ENCODE data around the gene PIM1. TPM values are rescaled to one million over a fixed set of nuclear protein-coding genes. Genes with fewer than 3 reads are reported as not detected.

The PIM1 gene
- total RNA-seq, 2 donors from 2014 or later, result 334 to 429 TPM

DNA sequence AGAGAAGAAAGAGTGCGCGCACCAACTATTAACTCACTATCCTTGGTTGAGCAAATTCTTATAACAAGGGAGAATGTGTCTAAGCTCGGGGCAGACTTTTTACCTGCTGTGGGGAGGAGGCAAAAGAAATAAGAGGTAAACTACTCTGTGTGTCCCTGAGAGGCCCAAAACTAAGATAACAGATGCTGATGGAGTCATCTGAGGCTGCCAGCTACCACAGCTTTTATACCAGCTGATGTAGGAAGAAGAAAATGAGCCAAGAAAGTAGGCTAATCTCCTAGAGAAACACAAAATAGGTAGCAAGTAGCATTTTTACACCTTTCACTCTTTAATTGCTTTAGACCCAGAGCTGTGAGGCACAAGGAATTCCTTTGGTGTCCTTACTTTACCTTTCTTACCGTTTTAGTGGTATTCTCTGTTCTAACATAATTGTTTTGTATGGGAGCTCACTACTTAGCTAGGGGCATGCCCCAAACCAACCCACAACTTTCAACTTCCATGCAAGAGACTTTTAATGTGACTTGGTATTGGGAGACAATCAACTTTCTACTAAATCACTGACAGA lies 27.8 kb upstream of the PIM1 start:
- ATAC-seq (replicated peaks in 1 of 2), result peak; percentile 28 to 40
- DNase-seq, result no peak
- Mint-ChIP-seq H3K27ac (peak overlapping the region; percentile 70), H3K36me3 (ENCODE audit: insufficient read depth in 2 of 2) (no peaks in the 10 kb centered on the region), H3K27me3 (ENCODE audit: low read depth) (no peaks in the 10 kb centered on the region), H3K9me3 (no peaks in the 10 kb centered on the region), H3K4me1 (ENCODE audit: low read depth) (peaks cover 59% of the 10 kb centered on the region), H3K4me3 (peak overlapping the region in 1 of 2 donors; percentile 65)

GRCh38 chr6:37143585-37143984 lies 26.4 kb upstream of the PIM1 start:
- H3K27me3 Mint-ChIP-seq (ENCODE audit: low read depth), result no peaks in the 10 kb centered on the region
- ATAC-seq (replicated peaks in 1 of 2) (no peak), DNase-seq (no peak)
- H3K4me3 Mint-ChIP-seq, result peak overlapping the region in 1 of 2 donors; percentile 40
- H3K4me1 Mint-ChIP-seq (ENCODE audit: low read depth), result peaks cover 44% of the 10 kb centered on the region
- no peaks in the 10 kb centered on the region for H3K36me3 Mint-ChIP-seq (ENCODE audit: insufficient read depth in 2 of 2)
- H3K9me3 Mint-ChIP-seq, result no peaks in the 10 kb centered on the region
- H3K27ac Mint-ChIP-seq, result peak overlapping the region; percentile 79

DNA sequence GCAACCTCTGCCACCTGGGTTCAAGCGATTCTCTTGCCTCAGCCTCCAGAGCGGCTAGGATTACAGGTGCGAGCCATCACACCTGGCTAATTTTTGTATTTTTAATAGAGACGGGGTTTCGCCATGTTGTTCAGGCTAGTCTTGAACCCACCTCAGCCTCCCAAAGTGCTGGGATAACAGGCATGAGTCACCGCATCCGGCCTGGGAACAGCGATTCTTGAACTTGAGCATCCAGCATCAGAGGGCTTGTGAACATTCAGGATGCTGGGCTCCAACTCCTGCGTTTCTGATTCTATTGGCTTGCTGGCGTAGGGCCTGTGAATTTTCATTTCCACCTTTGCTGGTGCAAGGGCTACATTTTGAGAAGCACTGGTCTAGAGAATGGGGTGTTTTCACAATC lies 24.5 kb upstream of the PIM1 start:
- H3K27me3 Mint-ChIP-seq (ENCODE audit: low read depth), result no peaks in the 10 kb centered on the region
- H3K9me3 Mint-ChIP-seq, result no peaks in the 10 kb centered on the region
- no peak overlapping the region for H3K27ac Mint-ChIP-seq
- no peak for ATAC-seq (replicated peaks in 1 of 2)
- no peak overlapping the region for H3K4me3 Mint-ChIP-seq
- H3K4me1 Mint-ChIP-seq (ENCODE audit: low read depth), result peaks cover 45% of the 10 kb centered on the region
- H3K36me3 Mint-ChIP-seq (ENCODE audit: insufficient read depth in 2 of 2), result no peaks in the 10 kb centered on the region
- no peak for DNase-seq

DNA sequence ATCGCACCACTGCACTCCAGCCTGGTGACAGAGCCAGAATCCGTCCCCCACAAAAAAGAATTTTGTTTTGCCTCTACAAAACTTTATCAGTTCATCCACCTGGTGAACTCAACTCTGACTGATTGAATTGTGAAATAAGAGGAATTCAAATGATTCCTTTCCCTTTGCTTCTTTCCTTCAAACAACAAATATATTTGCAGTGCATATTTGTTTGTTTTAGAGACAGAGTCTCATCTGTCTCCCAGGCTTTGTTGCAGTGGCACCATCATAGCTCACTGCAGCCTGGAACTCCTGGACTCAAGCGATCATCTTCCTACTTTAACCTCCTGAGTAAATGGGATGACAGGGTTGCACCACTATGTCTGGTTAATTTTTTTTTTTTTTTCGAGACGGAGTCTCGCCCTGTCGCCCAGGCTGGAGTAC lies 23.2 kb upstream of the PIM1 start:
- Mint-ChIP-seq H3K36me3 (ENCODE audit: insufficient read depth in 2 of 2) (no peaks in the 10 kb centered on the region), H3K27me3 (ENCODE audit: low read depth) (no peaks in the 10 kb centered on the region), H3K27ac (no peak overlapping the region), H3K4me3 (no peak overlapping the region), H3K9me3 (no peaks in the 10 kb centered on the region), H3K4me1 (ENCODE audit: low read depth) (peaks cover 41% of the 10 kb centered on the region)
- DNase-seq (no peak), ATAC-seq (replicated peaks in 1 of 2) (no peak)

DNA sequence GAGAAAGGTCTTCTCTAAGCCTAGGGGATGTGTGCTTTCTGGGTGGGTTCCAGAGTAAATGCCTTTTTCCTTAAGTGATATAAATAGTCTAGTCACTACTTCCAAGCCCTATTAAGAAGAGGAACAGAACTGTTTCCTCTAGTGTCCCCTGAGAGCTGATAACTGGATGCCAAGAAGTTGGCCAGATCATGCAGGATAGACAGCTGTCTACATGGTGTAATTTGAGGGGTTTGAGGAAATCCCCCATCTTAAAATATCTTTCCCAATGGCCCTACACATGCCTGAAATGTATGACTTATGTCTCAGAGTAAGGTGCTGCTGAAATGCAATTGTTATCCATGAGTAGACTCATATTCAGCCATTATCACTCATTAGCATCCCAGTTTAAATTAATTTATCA lies 20.2 kb upstream of the PIM1 start:
- ATAC-seq (replicated peaks in 1 of 2) (no peak), DNase-seq (no peak)
- H3K27me3 Mint-ChIP-seq (ENCODE audit: low read depth), result no peaks in the 10 kb centered on the region
- peaks cover 38% of the 10 kb centered on the region for H3K4me1 Mint-ChIP-seq (ENCODE audit: low read depth)
- H3K9me3 Mint-ChIP-seq, result no peaks in the 10 kb centered on the region
- H3K4me3 Mint-ChIP-seq, result peak overlapping the region in 1 of 2 donors; percentile 8
- no peaks in the 10 kb centered on the region for H3K36me3 Mint-ChIP-seq (ENCODE audit: insufficient read depth in 2 of 2)
- H3K27ac Mint-ChIP-seq, result no peak overlapping the region

- no peak for ATAC-seq (replicated peaks in 1 of 2)
- Mint-ChIP-seq H3K9me3 (no peaks in the 10 kb centered on the region), H3K27me3 (ENCODE audit: low read depth) (no peaks in the 10 kb centered on the region), H3K4me3 (no peak overlapping the region), H3K4me1 (ENCODE audit: low read depth) (peaks cover 44% of the 10 kb centered on the region), H3K27ac (no peak overlapping the region), H3K36me3 (ENCODE audit: insufficient read depth in 2 of 2) (no peaks in the 10 kb centered on the region)
- DNase-seq, result no peak
Measured at GRCh38 chr6:37150314-37150713, 19.6 kb upstream of the PIM1 start.

- peak; percentile 77 to 79 for DNase-seq
- peak overlapping the region; percentile 74 to 84 for H3K4me3 Mint-ChIP-seq
- ATAC-seq (replicated peaks in 1 of 2), result peak; percentile 93 to 95
- H3K9me3 Mint-ChIP-seq, result no peaks in the 10 kb centered on the region
- peak overlapping the region; percentile 96 for H3K27ac Mint-ChIP-seq
- H3K27me3 Mint-ChIP-seq (ENCODE audit: low read depth), result no peaks in the 10 kb centered on the region
- H3K36me3 Mint-ChIP-seq (ENCODE audit: insufficient read depth in 2 of 2), result no peaks in the 10 kb centered on the region
- peaks cover 61% of the 10 kb centered on the region for H3K4me1 Mint-ChIP-seq (ENCODE audit: low read depth)
Measured at GRCh38 chr6:37155394-37156312, 14.3 kb upstream of the PIM1 start.

- Mint-ChIP-seq H3K36me3 (ENCODE audit: insufficient read depth in 2 of 2) (peaks cover 0 to 3% of the 10 kb centered on the region in 2 donors), H3K4me3 (no peak overlapping the region), H3K9me3 (no peaks in the 10 kb centered on the region), H3K27me3 (ENCODE audit: low read depth) (no peaks in the 10 kb centered on the region), H3K4me1 (ENCODE audit: low read depth) (peaks cover 50% of the 10 kb centered on the region), H3K27ac (no peak overlapping the region)
- DNase-seq, result no peak
- no peak for ATAC-seq (replicated peaks in 1 of 2)
Measured at GRCh38 chr6:37158508-37158907, 11.4 kb upstream of the PIM1 start.

DNA sequence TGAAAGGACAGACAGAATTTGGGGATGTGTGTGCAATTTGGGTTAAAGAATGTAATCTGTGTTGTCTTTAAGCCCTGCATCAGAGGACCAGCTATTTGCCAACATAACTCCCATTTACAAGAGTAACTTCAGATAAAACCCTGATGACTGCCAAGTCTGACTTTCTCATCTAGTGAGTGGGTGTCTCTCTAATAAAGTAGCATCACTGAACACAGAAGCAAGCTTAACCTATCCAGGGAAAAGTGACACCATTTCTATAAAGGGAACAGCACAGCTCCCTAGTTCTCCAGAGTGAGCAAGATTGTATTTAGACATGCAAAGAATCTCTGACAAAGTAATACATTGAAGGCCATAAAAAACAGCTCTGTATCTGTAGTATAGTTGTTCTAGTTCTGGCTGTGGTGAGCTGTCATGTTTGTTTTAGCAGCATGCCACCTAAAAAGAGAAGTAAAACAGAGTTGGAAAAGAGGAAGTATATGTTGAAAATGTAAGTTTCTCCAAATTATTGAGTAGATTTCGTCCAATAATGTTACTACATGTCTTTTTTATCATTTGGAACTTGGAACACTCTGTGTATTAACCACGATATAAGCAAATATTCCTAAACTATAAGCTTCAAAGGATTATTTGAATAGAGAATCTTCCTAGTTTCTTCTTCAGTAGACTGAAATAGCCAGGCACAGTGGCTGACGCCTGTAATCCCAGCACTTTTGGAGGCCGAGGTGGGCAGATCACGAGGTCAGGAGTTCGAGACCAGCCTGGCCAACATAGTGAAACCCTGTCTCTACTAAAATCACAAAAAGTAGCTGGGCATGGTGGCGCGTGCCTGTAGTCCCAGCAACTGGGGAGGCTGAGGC lies 8.8 kb upstream of the PIM1 start:
- no peak for DNase-seq
- H3K36me3 Mint-ChIP-seq (ENCODE audit: insufficient read depth in 2 of 2), result peaks cover 0 to 3% of the 10 kb centered on the region in 2 donors
- H3K27me3 Mint-ChIP-seq (ENCODE audit: low read depth), result no peaks in the 10 kb centered on the region
- H3K27ac Mint-ChIP-seq, result no peak overlapping the region
- no peaks in the 10 kb centered on the region for H3K9me3 Mint-ChIP-seq
- peaks cover 34% of the 10 kb centered on the region for H3K4me1 Mint-ChIP-seq (ENCODE audit: low read depth)
- H3K4me3 Mint-ChIP-seq, result no peak overlapping the region
- no peak for ATAC-seq (replicated peaks in 1 of 2)

DNA sequence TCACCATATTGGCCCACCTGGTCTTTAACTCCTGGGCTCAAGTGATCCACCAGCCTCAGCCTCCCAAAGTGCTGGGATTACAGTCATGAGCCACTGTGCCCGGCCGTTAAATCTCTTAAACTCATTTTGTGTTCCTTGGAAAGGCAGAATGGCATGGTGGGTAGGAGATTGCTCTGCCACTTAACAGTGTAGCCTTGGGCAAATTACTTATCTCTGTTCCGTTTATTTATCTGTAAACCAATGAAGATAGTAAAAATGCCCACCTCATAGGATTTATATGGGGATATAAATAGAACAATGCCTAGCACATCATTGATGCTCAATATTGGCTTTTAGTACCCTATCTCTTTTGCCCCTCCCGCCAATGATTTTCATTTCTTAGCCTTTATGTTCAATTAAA lies 7.2 kb upstream of the PIM1 start:
- no peaks in the 10 kb centered on the region for H3K27me3 Mint-ChIP-seq (ENCODE audit: low read depth)
- no peak overlapping the region for H3K4me3 Mint-ChIP-seq
- no peaks in the 10 kb centered on the region for H3K9me3 Mint-ChIP-seq
- no peak for DNase-seq
- no peak overlapping the region for H3K27ac Mint-ChIP-seq
- peaks cover 23% of the 10 kb centered on the region for H3K4me1 Mint-ChIP-seq (ENCODE audit: low read depth)
- ATAC-seq (replicated peaks in 1 of 2), result no peak
- peaks cover 0 to 3% of the 10 kb centered on the region in 2 donors for H3K36me3 Mint-ChIP-seq (ENCODE audit: insufficient read depth in 2 of 2)

DNA sequence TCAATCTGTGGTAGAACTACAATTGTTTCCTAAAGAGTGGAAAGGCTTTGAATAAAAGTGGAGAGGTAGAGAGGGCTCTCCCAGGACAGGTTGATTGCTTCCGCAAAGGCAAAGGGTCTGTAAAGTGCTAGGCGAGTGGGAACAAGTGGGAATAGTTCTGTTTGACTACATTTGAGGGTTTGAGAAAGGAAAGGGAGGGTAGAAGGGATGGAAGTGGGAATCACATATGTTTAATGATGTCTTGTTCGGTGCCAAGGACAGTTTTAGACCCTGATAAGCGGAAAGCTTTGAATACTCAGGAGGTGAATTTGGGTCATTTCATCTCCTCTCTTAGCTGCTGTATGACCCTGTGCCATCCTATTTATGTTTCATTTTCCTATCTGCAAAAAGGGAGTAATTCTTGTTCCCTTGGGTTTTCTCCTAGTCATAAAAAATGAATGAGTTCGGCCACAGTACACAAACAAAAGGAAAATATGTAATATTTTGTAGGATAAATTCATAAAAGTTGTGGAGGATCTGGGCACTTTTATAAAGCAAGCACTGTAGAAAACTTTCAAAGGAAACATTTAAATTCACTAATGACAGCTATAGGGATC lies 1.7 kb upstream of the PIM1 start:
- H3K36me3 Mint-ChIP-seq (ENCODE audit: insufficient read depth in 2 of 2), result peaks cover 20 to 24% of the 10 kb centered on the region in 2 donors

GRCh38 chr6:37168811-37169495 lies 999 bp upstream of the PIM1 start:
- H3K27me3 Mint-ChIP-seq (ENCODE audit: low read depth), result no peaks in the 10 kb centered on the region
- H3K27ac Mint-ChIP-seq, result peak overlapping the region; percentile 98
- H3K36me3 Mint-ChIP-seq (ENCODE audit: insufficient read depth in 2 of 2), result peaks cover 27 to 31% of the 10 kb centered on the region in 2 donors
- no peak for ATAC-seq (replicated peaks in 1 of 2)
- DNase-seq, result peak; percentile 27 to 45
- peak overlapping the region; percentile 94 to 99 for H3K4me3 Mint-ChIP-seq
- peaks cover 36% of the 10 kb centered on the region for H3K4me1 Mint-ChIP-seq (ENCODE audit: low read depth)
- H3K9me3 Mint-ChIP-seq, result no peaks in the 10 kb centered on the region

More for the DNA sequence above, 1.7 kb upstream of the PIM1 start:
- ATAC-seq (replicated peaks in 1 of 2), result no peak
- H3K9me3 Mint-ChIP-seq, result no peaks in the 10 kb centered on the region
- H3K27me3 Mint-ChIP-seq (ENCODE audit: low read depth), result no peaks in the 10 kb centered on the region
- peak overlapping the region; percentile 98 for H3K27ac Mint-ChIP-seq
- H3K4me3 Mint-ChIP-seq, result peak overlapping the region; percentile 94 to 99
- H3K4me1 Mint-ChIP-seq (ENCODE audit: low read depth), result peaks cover 29% of the 10 kb centered on the region
- DNase-seq, result no peak

All from activated T-cell treated with anti-CD3 and anti-CD28 coated beads, Interleukin-2, amount 50 U/mL, for 72 hours (primary cell).